ENCODE measurements around the gene ECT2L. TPM values are rescaled to one million over a fixed set of nuclear protein-coding genes. Genes with fewer than 3 reads are reported as not detected.

The ECT2L gene
- total RNA-seq, 4 donors from 2014 or later: 0.13 to 0.56 (median 0.23) TPM; not detected in 1

DNA sequence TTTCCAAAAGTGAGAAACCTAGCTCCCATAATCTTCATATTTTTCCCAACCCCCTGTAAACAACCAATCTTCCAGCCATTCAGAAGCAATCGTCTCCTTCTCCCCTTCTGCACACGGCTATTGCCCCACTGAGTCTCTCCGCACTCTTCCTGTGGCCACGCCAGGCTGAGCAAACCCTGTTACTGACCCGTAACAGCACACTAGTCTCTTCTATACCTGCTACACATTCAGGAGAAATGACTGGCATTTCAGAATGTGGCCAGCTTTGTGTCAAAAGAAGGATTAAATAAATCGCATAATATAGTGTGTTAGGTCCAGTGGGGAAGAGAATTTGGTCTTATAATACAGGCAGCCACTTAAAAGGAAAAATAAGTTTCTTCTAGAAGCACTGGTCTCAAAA is 41.4 kb downstream of the ECT2L start:
- Histone ChIP-seq H3K27me3 (no peaks in the 10 kb centered on the region), H3K4me1 (peaks cover 7% of the 10 kb centered on the region), H3K4me3 (no peak overlapping the region), H3K36me3 (no peaks in the 10 kb centered on the region), H3K27ac (no peak overlapping the region), H3K9me3 (no peaks in the 10 kb centered on the region)
- 96% methylated on average over 6 of the region's 6 CpGs for WGBS
- no peak for DNase-seq (ENCODE audit: low spot score in 2 of 2)
- TF ChIP-seq EP300 (IDR thresholded peaks at IDR 0.05) (no peak), POLR2AphosphoS5 (IDR thresholded peaks at IDR 0.05) (no peak), POLR2A (IDR thresholded peaks at IDR 0.05) (no peak)
- TF ChIP-seq, protein P1, sequence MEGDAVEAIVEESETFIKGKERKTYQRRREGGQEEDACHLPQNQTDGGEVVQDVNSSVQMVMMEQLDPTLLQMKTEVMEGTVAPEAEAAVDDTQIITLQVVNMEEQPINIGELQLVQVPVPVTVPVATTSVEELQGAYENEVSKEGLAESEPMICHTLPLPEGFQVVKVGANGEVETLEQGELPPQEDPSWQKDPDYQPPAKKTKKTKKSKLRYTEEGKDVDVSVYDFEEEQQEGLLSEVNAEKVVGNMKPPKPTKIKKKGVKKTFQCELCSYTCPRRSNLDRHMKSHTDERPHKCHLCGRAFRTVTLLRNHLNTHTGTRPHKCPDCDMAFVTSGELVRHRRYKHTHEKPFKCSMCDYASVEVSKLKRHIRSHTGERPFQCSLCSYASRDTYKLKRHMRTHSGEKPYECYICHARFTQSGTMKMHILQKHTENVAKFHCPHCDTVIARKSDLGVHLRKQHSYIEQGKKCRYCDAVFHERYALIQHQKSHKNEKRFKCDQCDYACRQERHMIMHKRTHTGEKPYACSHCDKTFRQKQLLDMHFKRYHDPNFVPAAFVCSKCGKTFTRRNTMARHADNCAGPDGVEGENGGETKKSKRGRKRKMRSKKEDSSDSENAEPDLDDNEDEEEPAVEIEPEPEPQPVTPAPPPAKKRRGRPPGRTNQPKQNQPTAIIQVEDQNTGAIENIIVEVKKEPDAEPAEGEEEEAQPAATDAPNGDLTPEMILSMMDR (IDR thresholded peaks at IDR 0.05): no peak

DNA sequence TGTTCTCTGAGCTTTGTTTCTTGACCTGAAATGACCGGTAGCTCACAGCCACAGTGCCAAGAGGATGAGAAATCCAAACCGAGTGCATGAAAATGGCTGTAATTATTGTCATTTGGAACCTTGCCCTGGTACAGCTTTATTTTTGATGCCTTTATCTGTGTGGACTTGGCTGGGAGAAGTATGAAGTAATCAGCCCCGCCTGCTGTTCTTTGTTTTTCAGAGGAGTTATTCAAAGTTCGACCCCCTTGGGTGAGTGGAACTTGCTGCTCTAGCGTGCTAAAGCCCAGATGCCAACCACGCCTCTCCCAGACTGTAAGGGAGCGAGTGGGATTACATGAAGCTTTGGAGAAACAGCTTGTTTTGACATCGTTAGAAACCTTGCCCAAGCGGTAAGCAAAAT is 48.3 kb downstream of the ECT2L start:
- 22% methylated on average over 9 of the region's 9 CpGs for WGBS
- Histone ChIP-seq H3K9me3 (no peaks in the 10 kb centered on the region), H3K36me3 (no peaks in the 10 kb centered on the region), H3K4me1 (peaks cover 9% of the 10 kb centered on the region), H3K27ac (no peak overlapping the region), H3K4me3 (no peak overlapping the region), H3K27me3 (no peaks in the 10 kb centered on the region)
- DNase-seq (ENCODE audit: low spot score in 2 of 2): no peak
- no peak for TF ChIP-seq POLR2A (IDR thresholded peaks at IDR 0.05)
- TF ChIP-seq, protein P1 (IDR thresholded peaks at IDR 0.05): no peak
- TF ChIP-seq POLR2AphosphoS5 (IDR thresholded peaks at IDR 0.05): no peak
- no peak for TF ChIP-seq EP300 (IDR thresholded peaks at IDR 0.05)

DNA sequence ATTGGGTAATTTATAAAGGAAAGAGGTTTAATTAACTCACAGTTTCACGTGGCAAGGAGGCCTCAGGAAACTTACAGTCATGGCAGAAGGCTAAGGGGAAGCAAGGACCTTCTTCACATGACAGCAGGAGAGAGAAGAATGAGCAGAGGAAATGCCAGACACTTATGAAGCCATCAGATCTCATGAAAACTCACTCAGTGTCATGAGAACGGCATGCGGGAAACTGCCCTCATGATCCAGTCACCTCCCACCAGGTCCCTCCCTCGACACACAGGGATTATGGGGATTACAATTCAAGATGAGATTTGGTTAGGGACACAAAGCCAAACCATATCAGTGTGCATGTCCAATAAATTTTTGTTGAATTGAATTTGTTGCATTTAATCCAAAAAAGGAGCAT is 52.0 kb downstream of the ECT2L start:
- DNase-seq (ENCODE audit: low spot score in 2 of 2): no peak
- Histone ChIP-seq H3K4me1 (peaks cover 9% of the 10 kb centered on the region), H3K27ac (no peak overlapping the region), H3K36me3 (no peaks in the 10 kb centered on the region), H3K9me3 (no peaks in the 10 kb centered on the region), H3K4me3 (no peak overlapping the region), H3K27me3 (no peaks in the 10 kb centered on the region)
- 94% methylated on average over 4 of the region's 4 CpGs for WGBS
- TF ChIP-seq, protein P1 (IDR thresholded peaks at IDR 0.05): no peak
- TF ChIP-seq POLR2A (IDR thresholded peaks at IDR 0.05): no peak
- TF ChIP-seq POLR2AphosphoS5 (IDR thresholded peaks at IDR 0.05): no peak
- TF ChIP-seq EP300 (IDR thresholded peaks at IDR 0.05): no peak

DNA sequence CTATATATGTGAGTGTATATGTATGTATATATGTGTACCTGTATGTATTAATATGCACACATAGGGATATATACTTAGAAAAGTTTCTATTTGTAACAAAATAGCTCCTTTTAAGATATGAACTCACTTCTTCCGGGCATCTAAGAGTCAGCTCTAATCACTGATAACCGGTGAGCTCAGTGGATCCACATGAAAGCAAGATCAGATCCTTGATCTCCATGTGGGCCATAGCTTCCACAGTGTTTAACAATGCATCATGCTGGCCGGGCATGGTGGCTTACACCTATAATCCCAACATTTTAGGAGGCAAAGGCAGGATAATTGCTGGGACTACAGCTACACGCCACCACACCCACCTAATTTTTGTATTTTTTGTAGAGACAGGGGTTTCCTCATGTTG is 52.6 kb downstream of the ECT2L start:
- H3K9me3 ChIP-seq: no peaks in the 10 kb centered on the region
- H3K36me3 ChIP-seq: no peaks in the 10 kb centered on the region
- no peak overlapping the region for H3K4me3 ChIP-seq
- TF ChIP-seq POLR2AphosphoS5 (IDR thresholded peaks at IDR 0.05) (no peak), POLR2A (IDR thresholded peaks at IDR 0.05) (no peak), EP300 (IDR thresholded peaks at IDR 0.05) (no peak)
- TF ChIP-seq, protein P1 (IDR thresholded peaks at IDR 0.05): no peak
- WGBS: 90% methylated on average over 4 of the region's 4 CpGs
- H3K27me3 ChIP-seq: no peaks in the 10 kb centered on the region
- H3K27ac ChIP-seq: no peak overlapping the region
- peaks cover 9% of the 10 kb centered on the region for H3K4me1 ChIP-seq
- no peak for DNase-seq (ENCODE audit: low spot score in 2 of 2)

DNA sequence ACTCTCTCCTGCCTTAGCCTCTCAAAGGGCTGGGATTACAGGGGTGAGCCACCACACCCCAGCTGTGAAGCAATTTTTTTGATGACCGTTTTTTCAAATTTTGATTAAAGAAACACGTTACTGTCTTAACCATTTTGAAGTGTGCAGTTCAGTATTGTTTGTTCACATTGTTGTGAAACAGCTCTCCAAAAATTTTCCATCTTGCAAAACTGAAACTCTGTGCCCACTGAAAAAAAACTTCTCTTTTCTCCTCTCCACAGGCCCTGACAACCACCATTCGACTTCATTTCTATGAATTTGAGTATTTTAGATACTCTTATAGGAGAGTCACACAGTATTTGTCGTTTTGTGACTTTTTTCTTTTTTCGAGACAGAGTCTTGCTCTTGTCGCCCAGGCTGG is 53.9 kb downstream of the ECT2L start:
- H3K4me3 ChIP-seq: no peak overlapping the region
- no peak overlapping the region for H3K27ac ChIP-seq
- no peak for DNase-seq (ENCODE audit: low spot score in 2 of 2)
- H3K27me3 ChIP-seq: no peaks in the 10 kb centered on the region
- 89% methylated on average over 6 of the region's 6 CpGs for WGBS
- TF ChIP-seq POLR2A (IDR thresholded peaks at IDR 0.05) (no peak), POLR2AphosphoS5 (IDR thresholded peaks at IDR 0.05) (no peak), EP300 (IDR thresholded peaks at IDR 0.05) (no peak)
- TF ChIP-seq, protein P1 (IDR thresholded peaks at IDR 0.05): no peak
- no peaks in the 10 kb centered on the region for H3K36me3 ChIP-seq
- H3K4me1 ChIP-seq: no peaks in the 10 kb centered on the region
- H3K9me3 ChIP-seq: no peaks in the 10 kb centered on the region

Data from suprapubic skin (tissue), 4 donors.